HG02938 (cell line): ENCODE measurements around the gene SPRED3.

Experiments
- ATAC-seq: cut with Tn5 transposase; IDR thresholded peaks from one replicate; pipeline ENCODE4 v1.9.1; 2021; ENCODE audit warnings: mild to moderate bottlenecking, moderate library complexity; ENCODE audit not compliant: unreplicated experiment

The SPRED3 gene

DNA sequence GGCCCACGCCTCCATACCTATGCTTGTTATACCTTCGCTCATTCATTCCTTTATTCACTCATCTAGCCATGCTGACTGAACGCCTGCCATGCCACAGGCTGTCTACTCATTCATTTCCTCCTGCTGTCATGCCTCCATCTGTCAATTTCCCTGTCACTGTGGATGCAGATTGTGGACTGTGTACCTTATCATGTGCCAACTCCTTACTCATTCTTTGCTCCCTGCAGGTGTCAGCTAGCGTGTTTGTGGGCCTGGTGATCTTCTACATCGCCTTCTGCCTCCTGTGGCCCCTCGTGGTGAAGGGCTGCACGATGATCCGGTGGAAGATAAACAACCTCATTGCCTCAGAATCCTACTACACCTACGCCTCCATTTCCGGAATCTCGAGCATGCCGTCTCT is 18.2 kb upstream of the SPRED3 start:
- no peak for ATAC-seq

DNA sequence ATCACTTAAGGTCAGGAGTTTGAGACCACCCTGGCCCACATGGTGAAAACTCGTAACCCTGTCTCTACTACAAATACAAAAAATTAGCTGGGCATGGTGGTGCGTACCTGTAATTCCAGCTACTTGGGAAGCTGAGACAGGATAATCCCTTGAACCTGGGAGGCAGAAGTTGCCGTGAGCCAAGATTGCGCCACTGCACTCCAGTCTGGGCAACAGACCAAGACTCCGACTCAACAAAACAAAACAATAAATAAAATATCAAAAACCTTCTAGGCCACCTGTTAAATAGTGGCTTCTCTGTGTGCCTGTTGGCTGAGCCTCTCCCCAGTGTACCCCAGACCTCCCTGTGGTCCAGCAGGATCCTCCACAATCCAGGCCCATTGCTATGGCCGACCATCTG is 17.4 kb upstream of the SPRED3 start:
- no peak for ATAC-seq

- no peak for ATAC-seq
Observed at GRCh38 chr19:38373907-38374331, 14.6 kb upstream of the SPRED3 start.

DNA sequence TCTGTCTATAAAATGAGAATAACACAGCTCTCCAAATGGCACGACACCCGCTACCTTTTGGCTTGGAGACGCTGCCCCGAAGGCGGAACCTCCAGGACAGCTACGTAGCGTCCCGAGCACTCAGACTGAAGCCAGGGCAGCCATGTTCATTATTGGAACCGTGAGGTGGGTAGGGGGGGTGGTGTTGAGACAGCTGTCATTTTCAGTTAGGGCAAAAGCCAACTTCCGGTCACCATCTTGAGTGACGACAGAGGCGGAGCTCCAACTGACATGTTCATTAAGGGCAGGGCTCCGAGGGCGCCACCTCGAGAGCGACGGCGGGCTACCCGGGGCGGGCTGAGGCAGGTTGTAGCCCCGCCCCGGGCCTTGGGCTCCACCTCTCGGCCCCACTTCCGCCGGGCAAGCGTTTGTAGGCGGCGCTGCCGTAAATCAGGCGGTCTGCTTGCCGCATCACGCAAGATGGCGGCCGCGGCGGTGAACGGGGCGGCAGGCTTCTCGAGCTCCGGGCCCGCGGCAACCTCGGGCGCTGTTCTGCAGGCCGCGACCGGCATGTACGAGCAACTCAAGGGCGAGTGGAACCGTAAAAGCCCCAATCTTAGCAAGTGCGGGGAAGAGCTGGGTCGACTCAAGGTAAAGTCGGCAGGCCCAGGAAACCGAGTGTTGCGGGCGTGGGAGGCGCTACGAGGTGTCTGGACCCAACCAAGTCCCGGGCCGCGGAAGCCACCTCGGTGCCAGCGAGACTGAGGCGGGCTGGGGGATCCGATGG is 14.0 kb upstream of the SPRED3 start, which contains the start of gene PSMD8:
Gene PSMD8, plus strand, starts transcription at position 240 of the 766 bp plus-strand sequence. Its CDS starts 31 bp downstream, at position 271.
- ATAC-seq, result peak; percentile 92

DNA sequence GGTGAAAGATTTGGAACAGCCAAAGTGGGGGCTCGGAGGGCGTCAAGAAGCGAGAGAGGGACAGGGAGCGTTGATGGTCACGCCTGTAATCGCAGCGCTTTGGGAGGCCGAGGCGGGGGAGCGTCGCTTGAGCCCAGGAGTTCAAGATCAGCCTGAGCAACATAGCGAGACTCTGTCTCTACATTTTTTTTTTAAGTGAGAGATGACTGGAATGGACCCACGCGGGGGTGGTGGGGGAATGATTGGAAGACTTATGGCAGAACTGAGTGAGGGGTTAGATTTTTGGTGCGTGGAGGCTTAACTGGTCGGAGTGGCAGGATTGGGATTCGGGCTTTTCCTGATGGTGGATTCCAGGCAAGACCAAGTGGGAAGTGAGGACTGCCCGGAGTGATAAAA is 13.4 kb upstream of the SPRED3 start:
- ATAC-seq, result no peak

- no peak for ATAC-seq
Observed at GRCh38 chr19:38375748-38376147, 12.7 kb upstream of the SPRED3 start.

DNA sequence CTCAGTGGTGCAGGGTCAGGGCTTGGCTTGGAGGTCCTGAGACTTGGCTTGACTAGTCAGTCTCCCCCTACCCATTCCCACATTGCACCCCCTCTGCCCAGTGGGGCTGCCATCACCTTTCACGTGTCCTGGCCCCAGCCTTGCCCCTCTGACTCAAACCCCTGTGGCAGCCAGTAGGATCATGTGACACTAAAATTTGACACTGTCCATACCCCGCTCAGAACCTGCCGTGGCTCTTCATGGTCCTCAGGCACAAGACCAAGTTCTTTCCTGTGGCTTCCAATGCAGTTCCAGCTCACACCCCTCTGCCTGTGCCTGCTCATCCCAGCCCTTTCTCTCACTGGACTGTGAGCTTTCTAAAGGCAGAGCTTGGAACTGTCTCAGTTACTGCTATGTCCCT is 11.9 kb upstream of the SPRED3 start:
- no peak for ATAC-seq

- no peak for ATAC-seq
Observed at GRCh38 chr19:38377052-38377451, 11.4 kb upstream of the SPRED3 start.

GRCh38 chr19:38378866-38379265 is 9.6 kb upstream of the SPRED3 start:
- ATAC-seq, result no peak

GRCh38 chr19:38381138-38381537 is 7.4 kb upstream of the SPRED3 start:
- no peak for ATAC-seq

GRCh38 chr19:38383184-38383583 is 5.3 kb upstream of the SPRED3 start:
- ATAC-seq, result no peak

DNA sequence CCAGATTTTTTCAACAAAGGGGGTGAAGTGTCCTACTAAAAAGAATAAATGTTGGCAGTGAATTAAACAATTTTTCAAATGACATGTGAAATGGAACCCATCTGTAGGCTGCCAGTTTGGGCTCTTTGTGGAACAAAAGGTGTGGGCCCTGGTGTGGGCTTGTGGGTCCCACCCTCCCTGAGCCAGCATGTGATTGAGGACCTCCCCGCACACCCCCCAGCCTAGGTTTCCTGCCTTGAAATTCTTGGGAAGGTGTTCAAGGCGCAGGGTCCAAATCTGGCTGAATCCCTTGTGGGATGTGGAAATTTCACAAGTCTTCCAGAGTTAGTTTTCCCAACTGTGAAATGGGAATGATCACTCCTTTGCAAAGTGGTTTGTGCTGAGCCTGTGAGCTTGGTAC is 4.8 kb upstream of the SPRED3 start:
- no peak for ATAC-seq

DNA sequence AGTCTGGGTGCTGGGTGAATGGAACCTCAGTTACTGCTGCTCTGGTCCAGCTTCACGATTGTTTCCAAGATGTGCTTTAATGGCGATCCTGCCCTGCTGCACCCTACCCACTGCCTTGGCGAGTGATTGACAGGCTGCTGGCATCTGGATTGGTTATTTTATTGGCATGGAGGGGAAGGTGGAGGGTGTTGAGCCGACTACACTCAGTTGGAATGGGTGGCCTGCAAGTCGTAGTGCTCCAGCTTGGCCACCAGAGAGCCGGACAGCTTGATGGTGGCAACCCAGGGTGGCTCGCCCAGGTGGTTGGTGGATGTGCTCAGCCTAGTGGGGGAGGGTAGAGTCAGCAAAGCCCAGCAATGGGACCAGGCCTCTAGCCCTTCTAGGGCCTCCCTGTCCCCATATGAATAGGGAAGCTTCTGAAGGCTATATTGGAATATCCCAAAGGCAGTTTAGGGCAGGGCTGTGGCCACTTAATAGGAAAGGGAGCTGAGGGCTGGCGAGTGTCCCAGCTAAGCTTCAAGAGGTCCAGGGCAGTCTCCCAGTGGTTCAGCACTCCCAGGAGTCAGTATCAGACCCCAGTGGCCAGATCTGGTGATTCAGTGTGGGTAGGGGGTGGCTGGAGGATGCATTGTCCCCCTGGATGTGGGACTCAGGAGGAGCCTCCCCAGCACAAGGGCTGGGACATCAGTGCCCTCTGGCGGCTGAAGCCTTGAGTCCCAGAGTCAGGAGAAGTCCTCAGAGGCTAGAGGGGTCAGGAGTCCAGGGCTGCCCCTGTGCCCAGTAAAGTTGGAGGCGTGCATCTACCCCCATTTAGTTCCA is 4.1 kb upstream of the SPRED3 start:
- no peak for ATAC-seq

DNA sequence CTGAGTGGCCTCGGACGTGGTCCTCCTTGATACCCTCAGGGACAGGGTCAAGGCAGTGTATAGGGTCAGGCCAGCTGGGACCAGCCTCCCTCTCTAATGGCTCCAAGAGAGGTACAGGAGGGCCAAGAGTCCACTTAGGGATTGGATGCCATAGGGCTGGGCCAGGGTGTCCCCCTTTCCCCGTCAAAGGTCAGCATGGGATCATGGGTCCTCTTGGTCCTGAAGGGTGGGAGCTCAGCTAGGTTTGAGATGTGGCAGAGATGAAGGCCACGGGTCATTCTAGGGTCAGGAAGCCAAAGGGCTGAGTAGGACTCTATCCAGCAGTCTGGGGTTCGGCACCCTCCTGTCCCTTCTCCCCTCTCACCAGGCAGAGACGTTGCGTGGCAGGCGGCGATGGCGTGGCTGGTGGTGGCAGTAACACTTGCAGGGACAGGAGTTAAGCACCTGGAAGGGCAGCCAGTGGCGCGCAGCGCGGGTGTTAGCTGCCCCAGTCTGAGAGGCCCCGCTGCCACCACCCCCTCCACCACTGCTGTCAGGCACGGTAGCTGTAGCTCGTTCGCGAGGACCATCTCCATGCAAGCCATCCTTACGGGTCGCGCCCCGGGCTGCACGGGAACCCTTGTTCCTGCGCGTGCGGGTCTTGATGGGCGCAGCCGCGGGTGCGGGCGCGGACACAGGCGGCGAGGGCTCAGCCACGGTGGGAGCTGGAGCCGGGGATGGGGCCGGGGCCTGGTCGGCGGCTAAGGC is 3.3 kb upstream of the SPRED3 start:
- no peak for ATAC-seq

DNA sequence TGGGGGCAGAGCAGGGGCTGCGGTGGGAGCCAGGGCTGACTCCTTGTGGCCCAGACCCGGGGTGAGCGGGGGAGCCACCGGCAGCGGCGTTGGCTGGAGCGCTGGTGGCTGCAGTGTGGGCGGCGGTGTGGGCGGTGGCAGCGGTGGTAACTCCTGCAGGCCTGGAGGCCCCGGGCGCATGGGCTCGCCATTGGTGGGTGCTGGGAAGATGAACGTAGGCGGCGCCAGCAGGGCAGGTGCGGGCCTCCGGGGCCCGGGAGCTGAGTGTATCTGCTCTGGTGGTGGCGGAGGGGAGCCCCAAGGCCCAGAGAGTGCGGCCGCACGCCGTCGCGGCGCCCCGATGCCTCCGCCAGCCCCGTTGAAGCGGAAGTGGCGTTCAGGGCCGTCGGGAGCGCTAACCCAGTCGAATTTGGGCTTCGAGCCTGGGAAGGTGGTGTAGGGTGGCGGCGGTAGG is 2.7 kb upstream of the SPRED3 start:
- ATAC-seq, result no peak

GRCh38 chr19:38386300-38386970 is 2.1 kb upstream of the SPRED3 start:
- ATAC-seq, result no peak

- ATAC-seq, result no peak
Observed at GRCh38 chr19:38386971-38387549, 1.4 kb upstream of the SPRED3 start.

GRCh38 chr19:38387550-38388348 is 748 bp upstream of the SPRED3 start, which contains the start of gene GGN:
TSS of gene GGN (minus strand) at chr19:38388034. CDS start at chr19:38387261, 773 bp downstream.
- ATAC-seq, result no peak

DNA sequence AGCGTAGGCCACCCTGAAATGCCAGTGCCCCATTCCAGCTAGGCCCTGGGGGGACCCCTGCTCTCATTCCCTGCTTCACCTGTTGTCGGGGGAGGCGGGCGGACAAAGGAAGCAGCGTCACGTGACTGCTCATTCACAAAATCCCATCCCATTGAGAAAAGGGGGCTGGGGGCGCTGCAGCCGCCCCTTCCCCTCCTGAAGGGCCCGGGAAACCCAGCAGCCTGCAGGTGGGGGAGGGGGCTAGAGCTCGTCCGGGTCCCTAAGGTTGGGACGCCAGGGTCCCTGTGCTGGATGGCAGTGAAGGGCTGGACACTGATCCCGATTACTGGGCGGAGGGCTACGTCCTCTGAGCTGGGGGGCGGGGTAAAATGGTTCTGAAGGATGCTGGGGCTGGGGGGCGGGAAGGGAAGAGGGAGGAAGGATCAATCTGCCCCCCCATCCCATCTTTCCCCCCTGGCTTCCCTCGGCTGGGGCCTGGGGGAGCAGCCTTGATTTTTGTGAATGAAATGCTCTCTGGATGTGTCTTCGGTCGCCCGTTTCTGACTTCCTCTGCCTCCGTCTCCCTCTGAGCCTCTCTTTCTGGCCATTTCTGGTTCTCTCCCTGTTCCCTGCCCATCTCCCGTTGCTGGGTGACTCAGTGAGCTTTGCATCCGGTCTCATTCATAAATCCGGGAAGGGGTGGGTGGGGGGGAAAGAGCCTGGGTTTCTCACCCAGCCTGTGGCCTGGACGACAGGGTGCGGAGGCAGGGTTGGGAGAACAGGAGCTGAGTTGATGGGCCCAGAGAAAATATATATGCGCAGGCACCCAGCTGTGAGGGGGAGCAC is 816 bp downstream of the SPRED3 start:
- ATAC-seq, result no peak
